GM23248 (cell line): ENCODE results near the gene CTXN1.

Source experiments
- EZH2 ChIP-seq: fragments of 200-600 bp; sonication (generic); IDR thresholded peaks from 2 replicates; pipeline ENCODE4 v1.6.1; 2018; ENCODE audit warnings: antibody characterized with exemption, mild to moderate bottlenecking; ENCODE audit not compliant: insufficient read depth, poor library complexity, severe bottlenecking
- EZH2phosphoT487 ChIP-seq: fragments of 200-600 bp; sonication (generic); IDR thresholded peaks from 2 replicates; pipeline ENCODE4 v1.6.1; 2018; ENCODE audit warnings: antibody characterized with exemption, moderate library complexity, mild to moderate bottlenecking, low read depth; ENCODE audit not compliant: insufficient read depth

- no peak for TF ChIP-seq EZH2
- no peak for TF ChIP-seq EZH2phosphoT487
Observed at GRCh38 chr19:7920519-7921301, 5.2 kb downstream of the CTXN1 start.
